ENCODE measurements around the gene AFF3.

DNA sequence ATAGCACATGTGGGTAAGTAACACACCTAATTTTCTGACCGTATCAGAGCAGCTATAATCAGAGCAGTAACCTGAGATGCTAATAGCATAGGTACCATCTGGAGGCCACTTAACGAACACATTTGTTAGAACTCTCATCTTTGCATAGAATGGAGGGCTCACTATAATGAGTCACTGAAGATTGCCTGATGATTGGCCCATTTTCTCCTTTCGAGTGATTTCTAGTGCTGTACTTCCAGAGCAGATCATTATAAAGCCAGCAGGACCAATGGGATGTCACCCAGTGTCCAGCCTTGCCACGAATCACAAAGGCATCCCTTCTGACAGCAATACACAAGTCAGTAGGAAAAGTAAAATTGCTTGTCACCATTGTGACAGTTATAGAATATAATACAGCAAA is 570.9 kb downstream of the AFF3 start:
- TF ChIP-seq, protein P1, sequence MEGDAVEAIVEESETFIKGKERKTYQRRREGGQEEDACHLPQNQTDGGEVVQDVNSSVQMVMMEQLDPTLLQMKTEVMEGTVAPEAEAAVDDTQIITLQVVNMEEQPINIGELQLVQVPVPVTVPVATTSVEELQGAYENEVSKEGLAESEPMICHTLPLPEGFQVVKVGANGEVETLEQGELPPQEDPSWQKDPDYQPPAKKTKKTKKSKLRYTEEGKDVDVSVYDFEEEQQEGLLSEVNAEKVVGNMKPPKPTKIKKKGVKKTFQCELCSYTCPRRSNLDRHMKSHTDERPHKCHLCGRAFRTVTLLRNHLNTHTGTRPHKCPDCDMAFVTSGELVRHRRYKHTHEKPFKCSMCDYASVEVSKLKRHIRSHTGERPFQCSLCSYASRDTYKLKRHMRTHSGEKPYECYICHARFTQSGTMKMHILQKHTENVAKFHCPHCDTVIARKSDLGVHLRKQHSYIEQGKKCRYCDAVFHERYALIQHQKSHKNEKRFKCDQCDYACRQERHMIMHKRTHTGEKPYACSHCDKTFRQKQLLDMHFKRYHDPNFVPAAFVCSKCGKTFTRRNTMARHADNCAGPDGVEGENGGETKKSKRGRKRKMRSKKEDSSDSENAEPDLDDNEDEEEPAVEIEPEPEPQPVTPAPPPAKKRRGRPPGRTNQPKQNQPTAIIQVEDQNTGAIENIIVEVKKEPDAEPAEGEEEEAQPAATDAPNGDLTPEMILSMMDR (IDR thresholded peaks at IDR 0.05; ENCODE audit: low read length): no peak
- no peak for TF ChIP-seq EZH2 (IDR thresholded peaks at IDR 0.05; ENCODE audit: borderline replicate concordance, low read length)

Data from OCI-LY1 (cell line).